NB4 (cell line): ENCODE results near the gene CDH10.

Source experiments
- MYC ChIP-seq: IDR thresholded peaks from 2 replicates; pipeline ENCODE4 v1.6.1; 2011; ENCODE audit warnings: low read depth, low read length
- POLR2A ChIP-seq: IDR thresholded peaks from 2 replicates; pipeline ENCODE4 v1.6.1; 2011; ENCODE audit warnings: mild to moderate bottlenecking; ENCODE audit not compliant: insufficient read length; ENCODE audit errors: extremely low read depth
- TF ChIP-seq, protein P1 (sequence below): IDR thresholded peaks from one replicate; pipeline ENCODE4 v1.5.1; 2012; ENCODE audit warnings: low read depth, low read length
- TF ChIP-seq, protein P2 (sequence below): IDR thresholded peaks from 2 replicates; pipeline ENCODE4 v1.6.1; 2011; ENCODE audit warnings: low read depth, low read length

DNA sequence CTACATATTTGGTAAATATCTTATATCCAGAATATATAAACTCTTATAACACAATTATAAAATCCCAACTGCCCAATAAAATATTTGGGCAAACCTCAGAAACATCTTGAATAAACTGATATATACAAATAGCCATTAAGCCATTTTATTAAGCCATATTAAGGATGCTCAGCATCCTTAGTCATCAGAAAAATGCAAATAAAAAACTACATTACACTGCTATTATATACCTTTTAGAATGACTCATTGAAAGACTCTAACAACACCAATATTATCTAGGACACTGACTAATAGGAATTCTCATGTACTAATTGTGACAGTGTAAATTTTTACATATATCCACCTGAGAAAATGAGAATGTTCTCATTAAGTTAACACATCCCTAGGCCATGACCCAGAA is 77.8 kb downstream of the CDH10 start:
- TF ChIP-seq, protein P1, sequence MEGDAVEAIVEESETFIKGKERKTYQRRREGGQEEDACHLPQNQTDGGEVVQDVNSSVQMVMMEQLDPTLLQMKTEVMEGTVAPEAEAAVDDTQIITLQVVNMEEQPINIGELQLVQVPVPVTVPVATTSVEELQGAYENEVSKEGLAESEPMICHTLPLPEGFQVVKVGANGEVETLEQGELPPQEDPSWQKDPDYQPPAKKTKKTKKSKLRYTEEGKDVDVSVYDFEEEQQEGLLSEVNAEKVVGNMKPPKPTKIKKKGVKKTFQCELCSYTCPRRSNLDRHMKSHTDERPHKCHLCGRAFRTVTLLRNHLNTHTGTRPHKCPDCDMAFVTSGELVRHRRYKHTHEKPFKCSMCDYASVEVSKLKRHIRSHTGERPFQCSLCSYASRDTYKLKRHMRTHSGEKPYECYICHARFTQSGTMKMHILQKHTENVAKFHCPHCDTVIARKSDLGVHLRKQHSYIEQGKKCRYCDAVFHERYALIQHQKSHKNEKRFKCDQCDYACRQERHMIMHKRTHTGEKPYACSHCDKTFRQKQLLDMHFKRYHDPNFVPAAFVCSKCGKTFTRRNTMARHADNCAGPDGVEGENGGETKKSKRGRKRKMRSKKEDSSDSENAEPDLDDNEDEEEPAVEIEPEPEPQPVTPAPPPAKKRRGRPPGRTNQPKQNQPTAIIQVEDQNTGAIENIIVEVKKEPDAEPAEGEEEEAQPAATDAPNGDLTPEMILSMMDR: no peak
- TF ChIP-seq POLR2A (no peak), MYC (no peak)
- TF ChIP-seq, protein P2, sequence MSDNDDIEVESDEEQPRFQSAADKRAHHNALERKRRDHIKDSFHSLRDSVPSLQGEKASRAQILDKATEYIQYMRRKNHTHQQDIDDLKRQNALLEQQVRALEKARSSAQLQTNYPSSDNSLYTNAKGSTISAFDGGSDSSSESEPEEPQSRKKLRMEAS: no peak
